ENCODE data around the gene CDH24. TPM values are rescaled to one million over a fixed set of nuclear protein-coding genes. Genes with fewer than 3 reads are reported as not detected.

Gene CDH24
- total and polyA plus RNA-seq, 2 of the 4 experiments (the other 2 are of a cell fraction): 3.9 to 24.4 TPM

DNA sequence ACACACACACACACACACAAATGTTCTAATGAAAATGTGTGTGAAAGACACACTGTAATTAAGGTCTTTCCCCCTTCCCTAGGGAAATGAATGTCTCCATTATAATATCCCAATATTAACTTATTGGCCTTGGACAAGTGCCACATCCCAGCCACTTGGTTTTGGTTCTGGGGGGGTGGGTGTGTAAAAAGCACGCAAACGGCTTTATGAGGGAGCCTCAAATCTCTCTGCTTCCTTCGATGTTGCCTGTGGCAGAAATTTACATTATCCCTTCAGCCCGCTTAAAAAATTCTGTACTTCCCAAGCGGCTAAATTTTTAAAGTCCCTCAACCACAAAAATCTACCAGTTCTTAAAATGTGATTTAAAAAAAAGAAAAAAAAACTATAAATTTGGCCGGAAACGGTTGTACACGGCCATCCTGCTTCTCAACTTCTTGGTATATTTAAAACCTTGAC is 47.8 kb downstream of the CDH24 start:
- H2BK20ac ChIP-seq (ENCODE audit: low read depth, low read length): no peak overlapping the region
- peak overlapping the region; percentile 58; the same call in 1 of the 2 replicates for H3K4me3 ChIP-seq (ENCODE audit: insufficient read depth, low read depth, low read length)
- POLR2A ChIA-PET (ENCODE audit: unreplicated experiment): no interaction called here
- peak overlapping the region; percentile 27; the same call in 1 of the 2 replicates for H4K91ac ChIP-seq (ENCODE audit: insufficient read depth, low read depth, low read length)
- CTCF ChIA-PET: interaction anchor here (1.2 kb wide), 1 partner anchor 12 kb away, joined by 3 read pairs; no protein-coding TSS in a partner anchor
- no peak overlapping the region for H2AK5ac ChIP-seq (ENCODE audit: low read depth, low read length)
- no peak overlapping the region for H2BK15ac ChIP-seq (ENCODE audit: low read depth, low read length)
- BruUV-seq (replicated peaks): no TSS peak
- H3K27ac ChIP-seq (ENCODE audit: insufficient read depth, low read length): 0 out of 2 replicates have a peak overlapping the region, but pooled peaks have one; percentile 26
- ATAC-seq (ENCODE audit: low read depth) (no peak), DNase-seq (no peak)
- peak overlapping the region; percentile 64 for H3K9ac ChIP-seq (ENCODE audit: low read depth, low read length)
- peak overlapping the region; percentile 11; the same call in 1 of the 2 replicates for H3K14ac ChIP-seq (replicated peaks; ENCODE audit: low read depth, low read length)
- H3K4me2 ChIP-seq (ENCODE audit: low read depth, low read length): peak overlapping the region; percentile 88
- H3K4me1 ChIP-seq (ENCODE audit: control insufficient read depth, insufficient read depth, low read length): peaks cover 2% of the 10 kb centered on the region; the same call in 1 of the 2 replicates
- H4K20me1 ChIP-seq (ENCODE audit: insufficient read depth, low read length): no peaks in the 10 kb centered on the region
- in situ Hi-C loops (cut with MboI; ENCODE audit: low sequenced_read_pairs) (no loop called here), dilution Hi-C loops (cut with HindIII; ENCODE audit: low sequenced_read_pairs, unreplicated experiment) (no loop called here), intact Hi-C loops (cut with micrococcal nuclease) (no loop called here)
- peak overlapping the region; percentile 21 for H2AK9ac ChIP-seq (replicated peaks; ENCODE audit: low read depth, low read length, poor library complexity)
- H4K8ac ChIP-seq (ENCODE audit: low read depth in 2 of 2, low read length in 2 of 2): peak overlapping the region; percentile 48 to 83
- H3K27me3 ChIP-seq (ENCODE audit: control insufficient read depth, insufficient read depth, low read length): no peaks in the 10 kb centered on the region
- peaks cover 0 to 12% of the 10 kb centered on the region in 2 experiments; a peak in 3 of 4 replicates for H3K79me1 ChIP-seq (ENCODE audit: low read depth in 1 of 2, low read length in 2 of 2)
- WGBS, 2 experiments (ENCODE audit: extremely low coverage in 2 of 2, insufficient read length in 1 of 2): no CpG with 5 or more reads among the region's 8 CpGs
- H3K56ac ChIP-seq (ENCODE audit: extremely low read depth, insufficient read depth, low read length): peak overlapping the region; percentile 37; the same call in 1 of the 2 replicates
- peak overlapping the region; percentile 56; the same call in 1 of the 2 replicates for H3K4ac ChIP-seq (ENCODE audit: low read depth, low read length)
- peak overlapping the region; percentile 25 for H2BK5ac ChIP-seq (ENCODE audit: low read depth, low read length, poor library complexity, severe bottlenecking)
- H3K9me3 ChIP-seq (ENCODE audit: control insufficient read depth, insufficient read depth, low read length): no peaks in the 10 kb centered on the region
- H4K5ac ChIP-seq (ENCODE audit: low read depth, low read length): peak overlapping the region; percentile 89; the same call in 1 of the 2 replicates
- H3K23ac ChIP-seq (ENCODE audit: low read depth, low read length): peak overlapping the region; percentile 6; the same call in 1 of the 2 replicates
- H3K36me3 ChIP-seq (ENCODE audit: control insufficient read depth, insufficient read depth, low read length): no peaks in the 10 kb centered on the region
- H2BK120ac ChIP-seq (ENCODE audit: low read depth, low read length): no peak overlapping the region
- peaks cover 3% of the 10 kb centered on the region; the same call in 1 of the 2 replicates for H3K9me1 ChIP-seq (ENCODE audit: insufficient read depth, low read length)
- no peak overlapping the region for H2AFZ ChIP-seq (replicated peaks; ENCODE audit: low read length, poor library complexity)
- H3K18ac ChIP-seq (ENCODE audit: low read depth, low read length): 0 out of 2 replicates have a peak overlapping the region, but pooled peaks have one; percentile 53
- TF ChIP-seq BHLHE40 (IDR thresholded peaks at IDR 0.05; ENCODE audit: low read depth, low read length) (no peak), RCOR1 (IDR thresholded peaks at IDR 0.05; ENCODE audit: insufficient replicate concordance, low read length) (no peak), MAZ (IDR thresholded peaks at IDR 0.05; ENCODE audit: borderline replicate concordance, low read depth, low read length) (no peak), RAD21 (IDR thresholded peaks at IDR 0.05; ENCODE audit: low read length) (no peak), FOS (IDR thresholded peaks at IDR 0.05; ENCODE audit: low read depth, low read length) (no peak), RFX5 (IDR thresholded peaks at IDR 0.05; ENCODE audit: low read depth, low read length) (no peak)
- TF ChIP-seq, protein P1, sequence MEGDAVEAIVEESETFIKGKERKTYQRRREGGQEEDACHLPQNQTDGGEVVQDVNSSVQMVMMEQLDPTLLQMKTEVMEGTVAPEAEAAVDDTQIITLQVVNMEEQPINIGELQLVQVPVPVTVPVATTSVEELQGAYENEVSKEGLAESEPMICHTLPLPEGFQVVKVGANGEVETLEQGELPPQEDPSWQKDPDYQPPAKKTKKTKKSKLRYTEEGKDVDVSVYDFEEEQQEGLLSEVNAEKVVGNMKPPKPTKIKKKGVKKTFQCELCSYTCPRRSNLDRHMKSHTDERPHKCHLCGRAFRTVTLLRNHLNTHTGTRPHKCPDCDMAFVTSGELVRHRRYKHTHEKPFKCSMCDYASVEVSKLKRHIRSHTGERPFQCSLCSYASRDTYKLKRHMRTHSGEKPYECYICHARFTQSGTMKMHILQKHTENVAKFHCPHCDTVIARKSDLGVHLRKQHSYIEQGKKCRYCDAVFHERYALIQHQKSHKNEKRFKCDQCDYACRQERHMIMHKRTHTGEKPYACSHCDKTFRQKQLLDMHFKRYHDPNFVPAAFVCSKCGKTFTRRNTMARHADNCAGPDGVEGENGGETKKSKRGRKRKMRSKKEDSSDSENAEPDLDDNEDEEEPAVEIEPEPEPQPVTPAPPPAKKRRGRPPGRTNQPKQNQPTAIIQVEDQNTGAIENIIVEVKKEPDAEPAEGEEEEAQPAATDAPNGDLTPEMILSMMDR (conservative IDR thresholded peaks at IDR 0.05; ENCODE audit: low read depth, low read length): no peak

All from IMR-90 (cell line).